GM12892 (cell line): Measurements from ENCODE around the gene CACNA2D3.

Source experiments
- POLR2A ChIP-seq: IDR thresholded peaks from 2 replicates; pipeline ENCODE4 v1.6.1; 2011; ENCODE audit warnings: low read depth, low read length, control low read depth
- POLR2AphosphoS5 ChIP-seq: IDR thresholded peaks from 2 replicates; pipeline ENCODE4 v1.6.1; 2011; ENCODE audit warnings: low read depth, low read length, control low read depth
- TAF1 ChIP-seq: IDR thresholded peaks from 2 replicates; pipeline ENCODE4 v1.6.1; 2011; ENCODE audit warnings: low read depth, mild to moderate bottlenecking, control low read depth, low read length, borderline replicate concordance

DNA sequence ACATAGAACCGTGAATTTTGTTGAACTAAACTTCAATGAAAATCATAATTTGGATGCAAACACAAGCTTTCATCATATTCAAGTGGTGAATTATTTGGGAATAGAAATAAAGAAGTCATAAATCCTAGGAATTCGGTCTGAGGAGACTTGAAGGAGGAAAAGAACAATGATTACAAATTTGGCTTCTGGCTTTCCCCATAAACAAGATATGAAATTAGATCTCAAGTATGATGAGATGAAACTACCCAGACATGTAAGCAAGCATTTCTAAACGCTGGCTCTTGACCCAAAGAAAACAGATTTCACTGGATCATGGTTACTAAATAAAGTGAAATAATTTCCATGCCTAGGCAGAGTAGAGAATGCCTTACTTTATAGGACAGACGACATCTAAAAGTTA is 952.4 kb downstream of the CACNA2D3 start:
- TF ChIP-seq POLR2A (no peak), TAF1 (no peak), POLR2AphosphoS5 (no peak)
